Ammon's horn (tissue), 1 donor: ENCODE measurements around the gene PTH1R.

Experiments
- DNase-seq: peaks from one replicate; pipeline ENCODE4 v3.0.0-alpha.2; 2016; ENCODE audit warnings: low spot score

PTH1R gene

DNA sequence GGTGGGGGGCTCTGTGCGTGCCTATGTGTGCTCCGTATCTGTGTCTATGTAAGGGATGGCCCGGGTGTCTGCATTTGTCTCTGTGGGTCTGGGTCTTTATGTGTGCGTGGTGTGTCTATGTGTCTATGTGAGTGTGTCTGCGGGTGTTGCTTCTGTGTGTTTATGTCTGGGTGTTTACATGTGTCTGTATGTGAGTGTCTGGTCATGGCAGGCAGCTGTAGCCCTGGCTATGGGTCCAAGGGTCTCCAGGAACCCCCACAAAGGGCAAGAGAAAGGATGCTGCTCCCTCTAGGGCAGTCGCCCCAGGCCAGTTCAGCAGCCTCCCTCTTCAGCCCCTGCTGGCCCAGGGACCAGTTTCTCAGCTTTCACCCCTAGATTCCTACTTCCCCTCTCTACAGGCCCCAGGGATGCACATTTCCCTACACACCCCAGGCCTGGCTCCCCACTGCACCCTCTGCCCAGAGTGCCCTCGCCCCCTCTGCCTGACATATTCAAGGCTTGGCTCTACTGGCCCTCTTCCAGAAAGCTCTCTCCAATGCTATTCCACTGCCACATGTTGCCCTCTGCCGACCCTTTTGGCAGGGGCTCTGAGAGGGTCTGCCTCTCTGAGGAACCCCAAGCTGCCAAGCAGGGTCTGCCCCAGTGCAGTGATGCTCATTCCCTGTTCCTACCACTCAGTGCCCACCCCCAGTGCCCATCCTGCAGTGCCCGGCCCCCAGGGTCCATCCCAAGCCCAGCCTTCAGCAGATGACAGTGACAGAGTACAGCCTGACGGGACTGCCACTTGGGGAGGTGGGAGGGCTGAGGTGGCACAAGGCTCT, 13.2 kb upstream of the PTH1R start:
- no peak for DNase-seq

DNA sequence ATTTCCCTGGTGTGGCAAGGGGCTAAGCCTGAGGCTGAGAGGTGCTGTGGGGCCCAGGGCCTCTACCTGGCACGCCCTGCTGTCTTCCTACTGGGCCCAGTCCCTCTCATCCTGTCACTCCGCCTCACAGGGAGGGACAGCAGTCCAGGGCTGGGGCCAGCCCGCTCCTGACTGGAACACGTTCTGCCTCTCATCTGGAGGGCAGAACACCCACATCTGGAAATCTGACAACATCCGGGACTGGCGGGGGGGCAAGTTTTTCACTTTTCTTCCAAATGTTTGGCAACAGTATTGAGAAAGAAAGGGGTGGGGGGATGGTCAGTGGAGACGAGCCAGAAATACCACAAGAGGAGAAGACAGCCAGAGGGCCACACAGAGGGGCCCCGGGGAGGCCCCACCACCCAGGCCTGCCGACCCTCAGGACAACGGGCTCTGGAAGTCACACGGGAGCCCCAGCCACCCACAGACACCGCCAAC, 12.5 kb upstream of the PTH1R start:
- DNase-seq: no peak

- DNase-seq: no peak
Observed at GRCh38 chr3:46865546-46865945, 12.0 kb upstream of the PTH1R start.

DNA sequence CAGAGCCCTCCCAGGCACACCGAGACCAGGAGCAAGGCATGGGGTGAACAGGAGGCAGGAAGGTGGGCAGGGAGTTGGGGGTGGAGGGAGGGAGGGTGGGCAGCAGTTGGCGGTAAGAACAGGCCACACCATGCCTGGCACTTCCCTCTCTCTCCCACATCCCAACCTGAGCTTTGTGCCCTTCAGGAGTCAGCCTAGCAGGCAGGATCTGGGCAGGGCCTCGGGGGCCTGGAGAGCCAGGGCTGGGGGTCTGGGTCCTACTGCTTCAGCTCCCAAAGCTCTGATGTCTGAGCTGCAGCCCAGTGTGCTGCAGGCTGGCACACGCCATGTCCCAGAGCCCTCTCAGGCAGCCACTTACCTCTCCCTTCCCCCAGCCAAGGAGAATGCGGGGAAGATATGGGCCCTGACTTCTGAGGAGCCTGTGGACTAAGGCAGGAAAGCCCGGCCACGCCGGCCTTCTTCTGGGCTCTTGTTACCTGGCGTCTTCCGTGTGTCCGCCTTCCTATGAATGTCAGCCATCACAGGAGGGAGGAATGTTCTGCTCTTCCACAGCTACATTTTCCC, 11.4 kb upstream of the PTH1R start:
- no peak for DNase-seq

GRCh38 chr3:46866720-46867549, 10.6 kb upstream of the PTH1R start:
- peak; percentile 73 for DNase-seq

GRCh38 chr3:46867550-46867898, 10.0 kb upstream of the PTH1R start:
- DNase-seq: peak; percentile 71

DNA sequence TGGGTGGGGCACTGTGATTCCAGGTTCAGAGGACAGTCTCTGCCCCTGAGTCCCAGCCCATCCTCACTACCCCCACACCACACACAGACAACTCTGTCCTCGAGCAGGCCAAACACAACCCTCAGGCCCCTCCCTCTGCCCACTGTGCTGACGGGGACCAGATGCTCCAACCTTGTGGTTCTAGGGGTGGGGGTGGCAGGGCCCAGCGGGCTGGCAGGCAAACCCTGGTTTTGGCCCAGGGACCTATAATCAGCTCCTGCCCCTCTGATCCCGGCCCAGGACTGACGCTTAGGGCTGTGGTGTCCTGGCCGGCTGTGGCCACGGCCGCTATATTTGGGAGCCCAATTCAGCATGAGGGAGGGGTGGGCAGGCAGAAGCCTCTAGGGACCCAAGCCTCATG, 9.2 kb upstream of the PTH1R start:
- DNase-seq: no peak

- no peak for DNase-seq
Observed at GRCh38 chr3:46868948-46869347, 8.6 kb upstream of the PTH1R start.

DNA sequence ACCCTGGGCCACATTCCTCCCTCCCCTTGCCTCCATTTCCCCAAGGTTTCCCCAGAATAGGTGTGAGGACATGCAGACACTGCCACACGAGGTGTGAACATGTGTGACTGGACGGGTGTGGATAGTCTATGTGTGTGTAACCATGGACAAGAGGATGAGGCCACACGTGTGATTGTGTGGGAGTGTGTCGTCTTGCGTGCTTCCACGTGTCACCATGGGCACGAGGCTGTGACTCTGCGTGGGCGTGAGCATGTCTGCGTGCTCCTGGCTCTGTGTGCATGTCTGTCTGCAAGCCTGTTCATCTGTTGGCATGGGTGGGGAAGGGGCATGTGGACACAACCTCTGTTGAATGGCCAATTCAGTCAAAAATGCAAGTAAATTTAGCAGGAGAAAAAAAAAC, 8.1 kb upstream of the PTH1R start:
- no peak for DNase-seq

- no peak for DNase-seq
Observed at GRCh38 chr3:46870651-46871050, 6.9 kb upstream of the PTH1R start.

DNA sequence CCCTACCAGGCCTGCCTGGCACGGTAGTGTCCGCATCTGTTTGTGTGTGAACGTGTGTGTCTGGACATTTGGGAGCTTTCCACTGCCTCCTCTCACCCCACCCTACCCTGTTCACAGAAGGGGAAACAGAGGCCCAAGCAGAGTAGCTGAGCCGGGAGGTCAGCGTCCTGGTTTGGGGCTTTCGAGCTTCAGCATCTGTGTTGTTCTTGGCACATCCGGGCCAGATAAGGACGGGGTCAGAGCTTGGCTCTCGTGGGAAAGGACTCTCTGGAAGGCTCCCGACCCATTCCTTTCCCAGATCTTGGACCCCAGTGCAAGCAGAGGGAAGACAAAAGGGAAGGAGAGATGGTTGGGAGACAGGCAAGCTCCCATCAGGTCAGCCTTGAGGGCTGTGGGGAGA, 6.3 kb upstream of the PTH1R start:
- DNase-seq: no peak

- no peak for DNase-seq
Observed at GRCh38 chr3:46873521-46873920, 4.0 kb upstream of the PTH1R start.

- no peak for DNase-seq
Observed at GRCh38 chr3:46874430-46874829, 3.1 kb upstream of the PTH1R start.

GRCh38 chr3:46875560-46875959, 2.0 kb upstream of the PTH1R start:
- no peak for DNase-seq

GRCh38 chr3:46876313-46877300, 914 bp upstream of the PTH1R start:
- DNase-seq: no peak

- DNase-seq: no peak
Observed at GRCh38 chr3:46878781-46879436, 1.4 kb downstream of the PTH1R start.

DNA sequence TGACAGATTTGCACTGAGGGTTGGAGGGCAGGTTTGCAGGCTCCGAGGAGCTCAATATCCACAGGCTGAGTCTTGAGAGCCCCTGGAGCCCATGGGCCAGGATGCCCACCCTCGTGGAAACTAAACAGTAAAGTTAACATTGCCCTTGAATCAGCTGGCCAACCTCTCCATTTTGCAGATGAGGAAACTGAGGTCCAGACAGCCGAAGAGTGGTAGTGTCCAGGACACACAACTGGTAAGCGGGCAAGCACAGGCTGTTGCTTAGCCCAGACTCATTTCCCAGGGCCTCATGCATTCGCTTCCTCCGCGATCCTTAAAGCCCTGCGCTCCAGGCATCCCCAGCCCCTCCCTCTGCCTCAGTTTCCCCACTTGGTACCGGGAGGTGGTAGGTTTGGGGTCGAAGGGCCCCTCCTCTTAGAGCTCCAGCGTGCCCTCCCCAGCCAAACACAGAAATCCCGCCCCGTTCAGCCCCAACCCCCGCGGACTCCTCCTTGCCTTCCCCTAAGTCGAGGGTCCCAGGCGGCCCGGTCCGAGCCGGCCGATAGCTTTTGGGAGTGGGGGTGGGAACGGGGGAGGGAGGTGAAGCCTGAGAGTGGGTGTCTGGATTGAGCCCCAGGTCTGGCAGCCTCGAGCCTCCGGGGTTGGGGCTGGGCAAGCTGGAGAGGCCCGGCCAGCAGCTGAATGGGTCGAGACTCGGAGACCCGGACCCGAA, 3.5 kb downstream of the PTH1R start:
- DNase-seq: no peak

DNA sequence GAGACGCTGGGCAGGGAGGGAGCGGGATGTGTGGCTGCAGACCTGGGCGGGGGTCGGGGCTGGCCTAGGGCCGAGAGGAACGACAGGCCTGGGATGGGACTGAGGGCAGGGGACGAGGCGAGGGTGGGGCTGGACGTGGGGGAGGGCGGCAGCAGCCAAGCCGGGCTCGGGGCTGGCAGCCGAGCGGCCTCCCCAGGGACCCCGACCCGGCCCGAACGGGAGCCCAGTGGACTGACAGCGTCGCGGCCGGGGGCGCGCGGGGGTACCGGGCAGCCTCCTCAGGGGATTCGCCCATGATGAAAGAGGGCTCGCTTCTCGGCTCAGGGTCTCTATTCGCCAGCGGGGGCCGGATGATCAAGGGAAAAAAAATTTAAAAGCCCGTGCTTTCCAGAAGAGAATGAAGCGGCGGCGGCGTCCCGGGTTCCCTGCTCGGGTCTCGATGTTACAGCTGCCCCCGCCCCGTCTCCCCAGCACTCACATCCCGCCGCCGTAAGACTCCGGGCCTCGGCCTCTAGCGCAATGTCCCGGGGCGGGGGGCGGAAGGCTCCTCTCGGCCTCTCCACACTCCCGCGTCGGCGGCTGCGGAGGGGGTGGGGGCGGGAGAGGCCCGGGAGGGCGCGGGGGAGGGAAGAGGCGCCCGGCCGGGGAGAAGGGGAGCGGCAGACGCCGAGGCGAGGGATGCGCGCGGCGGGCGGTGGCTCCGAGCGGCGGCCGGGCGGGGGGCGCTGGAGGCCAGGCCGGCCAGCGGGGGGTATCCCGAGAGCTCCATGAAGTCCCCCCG, 4.3 kb downstream of the PTH1R start:
- DNase-seq: no peak

DNA sequence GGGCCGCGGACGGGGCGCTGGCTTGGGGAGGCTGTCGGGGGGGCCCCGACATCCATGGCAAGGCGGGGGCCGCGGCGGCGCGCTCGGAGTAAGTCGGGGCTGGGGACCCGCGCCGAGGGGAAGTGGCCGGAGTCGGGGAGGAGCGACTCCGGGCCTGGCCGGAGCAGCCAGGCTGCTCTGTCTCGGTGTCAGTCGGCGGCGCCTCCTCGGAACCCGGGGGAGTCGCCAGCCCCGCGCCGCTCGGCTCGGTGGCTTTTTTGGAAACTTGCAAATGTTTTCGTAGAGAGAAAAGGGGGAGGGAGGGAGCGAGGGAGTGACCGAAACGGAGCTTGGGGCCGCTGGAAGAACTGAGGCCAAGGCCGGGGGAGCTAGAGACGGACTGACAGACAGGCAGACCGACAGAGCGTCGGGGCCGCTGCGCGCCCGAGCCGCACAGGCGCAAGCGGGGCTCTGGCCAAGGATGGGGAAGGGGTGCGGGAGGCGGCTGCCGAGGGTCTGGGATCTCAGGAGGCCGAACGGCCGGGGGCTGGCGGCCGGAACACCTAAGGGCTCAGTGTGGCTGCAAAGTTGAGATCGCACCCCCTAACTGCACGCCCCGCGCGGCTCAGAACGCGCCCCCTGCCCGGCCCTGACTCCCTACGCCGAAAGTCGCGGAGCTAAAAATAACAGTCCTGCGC, 5.0 kb downstream of the PTH1R start:
- no peak for DNase-seq
